COLO668 (cell line): ENCODE results near the gene NR1H3.
A peak's percentile ranks its signal among the peaks of the same experiment; 100 is the strongest.

Experiments used
- DNase-seq: peaks from one replicate; lab custom pipeline; 2025; ENCODE audit not compliant: unreplicated experiment; lab: John Stamatoyannopoulos, UW

Gene NR1H3

GRCh38 chr11:47243454-47243853 is 14.3 kb upstream of the NR1H3 start:
- DNase-seq = no peak

GRCh38 chr11:47244448-47245350 is 13.1 kb upstream of the NR1H3 start:
- no peak for DNase-seq

GRCh38 chr11:47245611-47246357 is 12.0 kb upstream of the NR1H3 start:
- DNase-seq = no peak

GRCh38 chr11:47247502-47247901 is 10.3 kb upstream of the NR1H3 start:
- DNase-seq = no peak

GRCh38 chr11:47248304-47248663 is 9.5 kb upstream of the NR1H3 start:
- DNase-seq = no peak

- peak; percentile 94 for DNase-seq
Measured at GRCh38 chr11:47248664-47249377, 9.0 kb upstream of the NR1H3 start, which contains the start of gene ACP2. TSS of gene ACP2 (minus strand) at chr11:47248814. CDS start at chr11:47248789, 25 bp downstream.

- DNase-seq = no peak
Measured at GRCh38 chr11:47249378-47249715, 8.4 kb upstream of the NR1H3 start.

- no peak for DNase-seq
Measured at GRCh38 chr11:47251751-47252150, 6.0 kb upstream of the NR1H3 start.

GRCh38 chr11:47253660-47254059 is 4.1 kb upstream of the NR1H3 start:
- DNase-seq = no peak

GRCh38 chr11:47254386-47254785 is 3.4 kb upstream of the NR1H3 start:
- no peak for DNase-seq

- no peak for DNase-seq
Measured at GRCh38 chr11:47256374-47256773, 1.4 kb upstream of the NR1H3 start.

- DNase-seq = no peak
Measured at GRCh38 chr11:47257177-47257516, 649 bp upstream of the NR1H3 start.

GRCh38 chr11:47258317-47258902 is 614 bp downstream of the NR1H3 start:
- no peak for DNase-seq

GRCh38 chr11:47259232-47259977 is 1.6 kb downstream of the NR1H3 start:
- DNase-seq = peak; percentile 24

GRCh38 chr11:47260366-47260765 is 2.6 kb downstream of the NR1H3 start:
- no peak for DNase-seq

- no peak for DNase-seq
Measured at GRCh38 chr11:47261291-47261800, 3.5 kb downstream of the NR1H3 start.

- DNase-seq = no peak
Measured at GRCh38 chr11:47264119-47264518, 6.3 kb downstream of the NR1H3 start.

- DNase-seq = no peak
Measured at GRCh38 chr11:47264521-47264920, 6.7 kb downstream of the NR1H3 start.

- DNase-seq = no peak
Measured at GRCh38 chr11:47267876-47268275, 10.1 kb downstream of the NR1H3 start.

GRCh38 chr11:47268448-47269001 is 10.7 kb downstream of the NR1H3 start:
- no peak for DNase-seq
